Panc1 (cell line): ENCODE results near the gene ZNF613.

Experiments used
- POLR2AphosphoS5 ChIP-seq: IDR thresholded peaks from 2 replicates; pipeline ENCODE4 v1.6.1; 2012; ENCODE audit warnings: mild to moderate bottlenecking, low read depth, low read length, moderate library complexity
- SIN3A ChIP-seq: IDR thresholded peaks from 2 replicates; pipeline ENCODE4 v1.6.1; 2012; ENCODE audit warnings: low read depth, mild to moderate bottlenecking, low read length, moderate library complexity, borderline replicate concordance; ENCODE audit not compliant: insufficient read depth
- TF ChIP-seq, protein P1 (sequence below): fragments of 450-650 bp; IDR thresholded peaks from 2 replicates; pipeline ENCODE4 v1.5.1; 2017; ENCODE audit warnings: mild to moderate bottlenecking

DNA sequence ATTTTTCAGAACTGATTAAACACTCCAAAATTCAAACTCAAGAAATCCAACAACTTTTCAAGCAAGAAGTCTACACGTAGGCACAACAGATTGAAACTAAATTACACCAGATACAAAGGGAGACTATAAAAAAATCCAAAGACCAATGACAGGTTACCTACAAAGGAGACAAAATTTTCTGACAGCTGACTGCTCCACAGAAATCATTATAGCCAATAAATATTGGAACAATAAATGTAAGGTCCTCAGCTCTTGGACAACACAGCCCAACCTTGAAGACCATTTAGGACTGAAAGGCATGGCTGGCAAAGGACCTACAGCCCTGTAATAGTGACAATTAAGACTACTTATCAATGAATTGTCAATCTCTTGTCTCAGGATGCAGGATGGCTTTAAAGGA is 43.4 kb downstream of the ZNF613 start:
- TF ChIP-seq, protein P1, sequence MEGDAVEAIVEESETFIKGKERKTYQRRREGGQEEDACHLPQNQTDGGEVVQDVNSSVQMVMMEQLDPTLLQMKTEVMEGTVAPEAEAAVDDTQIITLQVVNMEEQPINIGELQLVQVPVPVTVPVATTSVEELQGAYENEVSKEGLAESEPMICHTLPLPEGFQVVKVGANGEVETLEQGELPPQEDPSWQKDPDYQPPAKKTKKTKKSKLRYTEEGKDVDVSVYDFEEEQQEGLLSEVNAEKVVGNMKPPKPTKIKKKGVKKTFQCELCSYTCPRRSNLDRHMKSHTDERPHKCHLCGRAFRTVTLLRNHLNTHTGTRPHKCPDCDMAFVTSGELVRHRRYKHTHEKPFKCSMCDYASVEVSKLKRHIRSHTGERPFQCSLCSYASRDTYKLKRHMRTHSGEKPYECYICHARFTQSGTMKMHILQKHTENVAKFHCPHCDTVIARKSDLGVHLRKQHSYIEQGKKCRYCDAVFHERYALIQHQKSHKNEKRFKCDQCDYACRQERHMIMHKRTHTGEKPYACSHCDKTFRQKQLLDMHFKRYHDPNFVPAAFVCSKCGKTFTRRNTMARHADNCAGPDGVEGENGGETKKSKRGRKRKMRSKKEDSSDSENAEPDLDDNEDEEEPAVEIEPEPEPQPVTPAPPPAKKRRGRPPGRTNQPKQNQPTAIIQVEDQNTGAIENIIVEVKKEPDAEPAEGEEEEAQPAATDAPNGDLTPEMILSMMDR: no peak
- TF ChIP-seq POLR2AphosphoS5 (no peak), SIN3A (no peak)
